ENCODE measurements around the gene SLC27A3. TPM values are rescaled to one million over a fixed set of nuclear protein-coding genes. Genes with fewer than 3 reads are reported as not detected.

The SLC27A3 gene
- total and polyA plus RNA-seq, 4 donors, result 26.3 to 166 (median 53.4) TPM

DNA sequence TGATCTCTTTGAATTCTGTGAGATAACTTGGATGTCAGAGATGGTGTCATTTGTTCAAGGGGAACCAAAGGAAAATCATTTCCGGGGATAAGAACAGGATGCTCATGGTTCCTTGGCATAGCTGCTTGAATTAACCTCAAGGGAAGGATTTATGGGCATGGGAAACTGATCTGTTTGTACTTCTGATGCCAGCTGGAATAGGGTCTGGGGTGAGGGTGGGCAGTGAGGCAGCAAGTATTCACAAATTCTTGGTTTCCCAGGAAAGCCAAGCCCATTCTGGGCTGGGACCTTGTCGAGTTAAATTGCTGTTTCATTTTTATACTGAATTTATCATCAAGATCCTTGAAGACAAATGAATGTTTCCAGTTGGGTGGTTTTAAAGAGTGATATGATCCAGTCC, 33.2 kb upstream of the SLC27A3 start:
- intact Hi-C loops (cut with DNase I), result no loop called here
- Histone ChIP-seq H3K4me3 (ENCODE audit: low read length in 2 of 2) (no peak overlapping the region), H3K27me3 (ENCODE audit: control insufficient read depth in 1 of 2, insufficient read depth in 2 of 2, low read length in 1 of 2) (no peaks in the 10 kb centered on the region), H3K27ac (ENCODE audit: low read depth in 1 of 2, low read length in 2 of 2) (peak overlapping the region; percentile 49 to 50), H3K36me3 (ENCODE audit: control insufficient read depth in 1 of 2, insufficient read depth in 2 of 2, low read length in 1 of 2) (peaks cover 2 to 5% of the 10 kb centered on the region in 2 donors), H3K4me1 (ENCODE audit: control insufficient read depth in 1 of 2, insufficient read depth in 2 of 2, low read length in 2 of 2) (peaks cover 0 to 11% of the 10 kb centered on the region in 2 donors), H3K9me3 (ENCODE audit: control insufficient read depth, low read length) (no peaks in the 10 kb centered on the region)
- WGBS, 2 donors, result 1% methylated on average over 2 of the region's 2 CpGs
- DNase-seq (no peak), ATAC-seq (ENCODE audit: low FRiP score) (no peak)

DNA sequence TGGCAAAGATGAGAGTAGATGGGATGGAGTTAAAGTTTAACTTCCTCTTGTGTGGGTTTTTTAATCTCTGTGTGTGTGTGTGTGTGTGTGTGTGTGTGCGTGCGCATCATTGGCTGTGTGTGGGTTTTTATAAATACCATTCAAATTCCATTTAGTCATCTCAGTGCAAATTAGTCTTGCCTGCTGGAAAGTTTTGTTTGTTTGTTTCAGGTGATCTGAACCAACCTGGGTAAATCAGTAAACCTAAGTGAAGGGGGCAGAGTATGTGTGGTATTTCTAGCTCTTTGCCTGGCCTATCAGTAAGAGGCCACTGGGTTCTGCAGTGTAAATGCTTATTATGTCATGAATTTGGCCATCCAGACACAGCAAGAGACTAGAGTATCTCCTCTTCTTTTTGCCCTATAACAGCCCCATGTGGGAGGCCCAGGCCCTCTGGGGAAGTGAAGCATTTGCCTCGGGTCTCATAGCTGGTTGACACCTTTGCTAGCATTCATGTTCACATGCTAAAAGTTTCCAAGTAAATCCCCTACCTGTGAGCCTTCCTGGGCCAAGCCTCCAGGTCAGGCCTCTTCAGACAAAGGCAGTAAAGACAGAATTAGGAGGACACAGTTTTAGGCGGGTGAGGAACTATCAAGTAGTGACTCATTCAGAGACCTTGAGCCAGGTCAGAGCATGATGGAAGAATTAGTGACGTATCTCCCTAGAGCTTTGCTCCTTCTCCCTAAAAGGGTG, 32.6 kb upstream of the SLC27A3 start:
- Histone ChIP-seq H3K27me3 (ENCODE audit: control insufficient read depth in 1 of 2, insufficient read depth in 2 of 2, low read length in 1 of 2) (no peaks in the 10 kb centered on the region), H3K36me3 (ENCODE audit: control insufficient read depth in 1 of 2, insufficient read depth in 2 of 2, low read length in 1 of 2) (peaks cover 2 to 5% of the 10 kb centered on the region in 2 donors), H3K9me3 (ENCODE audit: control insufficient read depth, low read length) (no peaks in the 10 kb centered on the region), H3K27ac (ENCODE audit: low read depth in 1 of 2, low read length in 2 of 2) (peak overlapping the region; percentile 92 to 99), H3K4me1 (ENCODE audit: control insufficient read depth in 1 of 2, insufficient read depth in 2 of 2, low read length in 2 of 2) (peaks cover 0 to 16% of the 10 kb centered on the region in 2 donors), H3K4me3 (ENCODE audit: low read length in 2 of 2) (no peak overlapping the region)
- 8 to 16% methylated on average over 5 of the region's 5 CpGs for WGBS, 2 donors
- ATAC-seq (ENCODE audit: low FRiP score) (peak; percentile 81), DNase-seq (no peak)
- intact Hi-C loops (cut with DNase I), result no loop called here

DNA sequence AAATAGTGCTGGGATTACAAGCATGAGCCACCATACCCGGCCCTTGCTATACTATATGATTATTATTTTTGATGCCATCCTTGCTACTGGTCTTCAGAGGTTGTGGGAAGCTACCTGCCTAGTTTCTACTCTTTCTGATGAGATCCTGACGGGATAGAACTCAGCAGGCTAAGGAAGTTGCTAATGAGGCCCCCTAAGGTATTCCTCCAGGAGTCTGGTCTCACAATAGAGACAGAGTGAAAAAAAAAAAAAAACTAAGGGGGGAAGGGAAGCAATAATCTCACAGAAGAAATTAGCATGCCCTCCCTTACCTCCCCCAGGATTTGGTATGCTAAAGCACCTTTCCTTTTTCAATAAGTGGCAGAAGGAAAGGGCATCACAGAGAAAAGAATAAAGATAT, 29.8 kb upstream of the SLC27A3 start:
- Histone ChIP-seq H3K9me3 (ENCODE audit: control insufficient read depth, low read length) (no peaks in the 10 kb centered on the region), H3K27me3 (ENCODE audit: control insufficient read depth in 1 of 2, insufficient read depth in 2 of 2, low read length in 1 of 2) (no peaks in the 10 kb centered on the region), H3K27ac (ENCODE audit: low read depth in 1 of 2, low read length in 2 of 2) (no peak overlapping the region), H3K4me1 (ENCODE audit: control insufficient read depth in 1 of 2, insufficient read depth in 2 of 2, low read length in 2 of 2) (peaks cover 2 to 24% of the 10 kb centered on the region in 2 donors), H3K36me3 (ENCODE audit: control insufficient read depth in 1 of 2, insufficient read depth in 2 of 2, low read length in 1 of 2) (peaks cover 2 to 5% of the 10 kb centered on the region in 2 donors), H3K4me3 (ENCODE audit: low read length in 2 of 2) (no peak overlapping the region)
- intact Hi-C loops (cut with DNase I), result loop anchor here (5.0 kb wide), 2 partner anchors 37 to 48 kb away; no protein-coding TSS in a partner anchor
- WGBS, 2 donors, result 86 to 92% methylated on average over 2 of the region's 2 CpGs
- ATAC-seq (ENCODE audit: low FRiP score) (no peak), DNase-seq (no peak)

DNA sequence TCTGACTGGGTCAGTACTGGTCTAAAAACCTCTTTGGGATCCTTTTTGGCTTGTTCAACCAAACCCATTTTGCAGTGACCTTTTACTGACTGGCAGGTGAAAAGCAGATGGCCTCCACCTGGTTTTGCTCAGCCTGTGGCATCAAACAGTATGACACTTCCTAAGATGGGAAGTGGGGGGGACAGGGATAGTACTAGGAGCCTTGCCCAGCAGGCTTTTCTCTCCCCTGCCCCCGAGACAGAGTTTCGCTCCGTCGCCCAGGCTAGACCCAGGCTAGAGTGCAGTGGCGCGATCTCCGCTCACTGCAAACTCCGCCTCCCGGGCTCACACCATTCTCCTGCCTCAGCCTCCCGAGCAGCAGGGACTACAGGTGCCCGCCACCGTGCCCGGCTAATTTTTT, 29.0 kb upstream of the SLC27A3 start:
- H3K36me3 ChIP-seq (ENCODE audit: control insufficient read depth in 1 of 2, insufficient read depth in 2 of 2, low read length in 1 of 2), result peaks cover 0 to 5% of the 10 kb centered on the region in 2 donors
- no peaks in the 10 kb centered on the region for H3K27me3 ChIP-seq (ENCODE audit: control insufficient read depth in 1 of 2, insufficient read depth in 2 of 2, low read length in 1 of 2)
- H3K27ac ChIP-seq (ENCODE audit: low read depth in 1 of 2, low read length in 2 of 2), result no peak overlapping the region
- peaks cover 5 to 24% of the 10 kb centered on the region in 2 donors for H3K4me1 ChIP-seq (ENCODE audit: control insufficient read depth in 1 of 2, insufficient read depth in 2 of 2, low read length in 2 of 2)
- no peak for DNase-seq
- H3K9me3 ChIP-seq (ENCODE audit: control insufficient read depth, low read length), result no peaks in the 10 kb centered on the region
- no peak overlapping the region for H3K4me3 ChIP-seq (ENCODE audit: low read length in 2 of 2)
- 93% methylated on average over 13 of the region's 13 CpGs for WGBS, 2 donors
- no peak for ATAC-seq (ENCODE audit: low FRiP score)
- intact Hi-C loops (cut with DNase I), result loop anchor here (5.0 kb wide), 2 partner anchors 36 to 49 kb away; no protein-coding TSS in a partner anchor

DNA sequence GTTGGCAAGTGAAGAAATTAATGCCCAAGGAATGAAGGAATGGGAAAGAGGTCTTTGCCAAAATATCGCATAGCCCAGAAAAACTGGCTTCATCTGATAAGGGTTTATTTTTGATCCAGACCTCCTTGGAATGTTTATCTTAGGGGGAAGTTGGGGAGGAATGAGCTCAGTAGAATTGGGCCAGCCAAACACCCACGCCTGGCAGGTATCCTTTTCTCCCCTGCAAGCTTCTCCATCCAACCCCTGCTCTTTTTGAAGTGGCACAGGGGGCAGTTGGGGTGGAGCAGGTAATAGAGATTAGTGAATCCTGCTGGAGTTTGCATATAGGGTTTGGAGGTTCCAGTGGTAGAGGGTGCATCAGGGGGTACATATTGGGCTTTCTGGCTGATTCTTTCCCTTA, 26.3 kb upstream of the SLC27A3 start:
- DNase-seq (peak; percentile 58 to 81), ATAC-seq (ENCODE audit: low FRiP score) (no peak)
- Histone ChIP-seq H3K9me3 (ENCODE audit: control insufficient read depth, low read length) (no peaks in the 10 kb centered on the region), H3K27ac (ENCODE audit: low read depth in 1 of 2, low read length in 2 of 2) (peak overlapping the region; percentile 66 to 93), H3K36me3 (ENCODE audit: control insufficient read depth in 1 of 2, insufficient read depth in 2 of 2, low read length in 1 of 2) (peaks cover 0 to 5% of the 10 kb centered on the region in 2 donors), H3K4me3 (ENCODE audit: low read length in 2 of 2) (no peak overlapping the region), H3K27me3 (ENCODE audit: control insufficient read depth in 1 of 2, insufficient read depth in 2 of 2, low read length in 1 of 2) (no peaks in the 10 kb centered on the region), H3K4me1 (ENCODE audit: control insufficient read depth in 1 of 2, insufficient read depth in 2 of 2, low read length in 2 of 2) (peaks cover 6 to 16% of the 10 kb centered on the region in 2 donors)
- intact Hi-C loops (cut with DNase I), result loop anchor here (1.0 to 5.0 kb wide), 4 partner anchors 20 to 71 kb away; partner anchors contain the start of genes INTS3 (in 1 of the 2) and NPR1 (in 1 of the 2)
- WGBS, 2 donors, result 0 to 6% methylated on average over 2 of the region's 2 CpGs

DNA sequence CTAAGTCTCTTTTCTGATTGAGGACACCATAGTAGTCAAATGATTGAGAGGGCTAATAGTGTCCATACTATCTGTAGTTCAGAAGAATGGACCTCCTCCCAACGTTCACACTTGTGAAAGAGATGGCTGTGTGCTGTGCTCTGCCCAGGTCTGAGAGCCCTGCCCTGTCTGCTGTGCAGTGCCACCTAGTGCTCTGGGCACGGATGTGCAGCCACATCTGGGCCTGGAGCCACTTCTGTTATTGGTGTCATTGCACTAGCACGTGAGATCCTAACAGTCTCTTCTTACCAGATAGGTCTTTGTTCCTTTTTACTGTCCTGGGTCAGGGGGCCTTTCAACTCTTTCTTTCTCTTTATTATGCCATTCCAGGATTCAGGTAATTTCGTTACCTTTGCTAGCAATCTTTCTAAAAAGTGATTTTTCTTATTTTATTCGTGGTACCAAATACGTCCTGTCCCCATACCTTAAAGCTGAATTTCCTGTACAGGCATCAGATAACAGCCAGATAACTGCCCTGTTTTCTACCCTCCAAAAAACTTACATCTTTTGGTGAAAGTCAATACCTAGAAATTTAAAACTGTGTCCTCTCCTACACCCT, 25.7 kb upstream of the SLC27A3 start:
- DNase-seq (peak; percentile 91 to 92), ATAC-seq (ENCODE audit: low FRiP score) (peak; percentile 95)
- H3K27me3 ChIP-seq (ENCODE audit: control insufficient read depth in 1 of 2, insufficient read depth in 2 of 2, low read length in 1 of 2), result no peaks in the 10 kb centered on the region
- peaks cover 6 to 16% of the 10 kb centered on the region in 2 donors for H3K4me1 ChIP-seq (ENCODE audit: control insufficient read depth in 1 of 2, insufficient read depth in 2 of 2, low read length in 2 of 2)
- H3K27ac ChIP-seq (ENCODE audit: low read depth in 1 of 2, low read length in 2 of 2), result peak overlapping the region; percentile 86 to 95
- peaks cover 2 to 4% of the 10 kb centered on the region in 2 donors for H3K36me3 ChIP-seq (ENCODE audit: control insufficient read depth in 1 of 2, insufficient read depth in 2 of 2, low read length in 1 of 2)
- no peak overlapping the region for H3K4me3 ChIP-seq (ENCODE audit: low read length in 2 of 2)
- intact Hi-C loops (cut with DNase I), result loop anchor here (1.0 to 5.0 kb wide), 5 partner anchors 21 to 72 kb away; partner anchors contain the start of genes NPR1 (in 2 of the 2) and INTS3 (in 1 of the 2)
- H3K9me3 ChIP-seq (ENCODE audit: control insufficient read depth, low read length), result no peaks in the 10 kb centered on the region
- 20 to 24% methylated on average over 6 of the region's 6 CpGs for WGBS, 2 donors

DNA sequence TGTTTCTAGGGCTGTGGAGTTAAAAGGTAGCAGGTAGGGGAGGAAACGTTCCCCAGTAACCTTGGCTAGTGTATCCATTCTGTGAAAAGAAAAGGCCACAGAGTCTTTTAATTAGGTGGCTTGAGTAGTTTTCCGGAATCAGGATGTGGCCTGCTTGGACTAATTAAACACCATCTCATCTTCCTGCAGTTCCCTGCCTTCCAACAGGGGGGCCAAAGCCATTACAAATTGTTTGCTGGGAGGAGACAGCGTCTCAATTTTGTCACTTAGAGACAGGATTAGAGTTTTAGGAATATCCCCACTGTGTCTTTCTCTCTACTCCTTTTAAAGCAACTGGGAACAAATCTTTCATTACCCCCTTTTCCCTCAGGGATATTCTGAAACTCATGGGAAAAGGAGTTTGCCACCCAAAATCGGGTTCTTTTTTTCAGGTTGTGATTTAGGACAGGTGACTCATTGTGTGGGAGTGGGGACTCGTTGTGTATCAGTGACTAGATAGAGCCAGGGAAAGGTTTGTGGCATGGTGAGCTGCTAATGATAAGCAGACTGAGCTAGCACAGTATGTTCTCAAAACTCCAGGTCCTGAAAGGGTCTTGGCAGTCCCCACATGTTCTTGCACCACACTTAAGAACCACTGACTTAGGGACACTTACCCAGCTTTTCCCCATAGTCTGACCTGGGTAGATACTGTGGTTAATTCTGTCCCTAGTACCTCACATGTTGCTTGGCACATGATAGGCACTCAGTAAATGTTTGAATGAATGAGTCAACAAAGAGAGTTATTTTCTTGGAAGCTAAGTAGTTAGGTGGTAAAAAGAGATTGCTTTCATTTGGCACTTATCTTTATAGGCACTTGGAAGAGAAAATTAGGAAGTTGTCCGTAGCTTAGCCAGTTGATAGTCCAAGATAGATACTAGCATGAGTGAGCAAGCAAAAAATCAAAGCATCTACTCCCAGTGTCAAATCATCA, 24.9 kb upstream of the SLC27A3 start:
- intact Hi-C loops (cut with DNase I), result loop anchor here in 1 of 2 donors (5.0 kb wide), 1 partner anchor 73 kb away; the partner anchor contains the start of gene NPR1

DNA sequence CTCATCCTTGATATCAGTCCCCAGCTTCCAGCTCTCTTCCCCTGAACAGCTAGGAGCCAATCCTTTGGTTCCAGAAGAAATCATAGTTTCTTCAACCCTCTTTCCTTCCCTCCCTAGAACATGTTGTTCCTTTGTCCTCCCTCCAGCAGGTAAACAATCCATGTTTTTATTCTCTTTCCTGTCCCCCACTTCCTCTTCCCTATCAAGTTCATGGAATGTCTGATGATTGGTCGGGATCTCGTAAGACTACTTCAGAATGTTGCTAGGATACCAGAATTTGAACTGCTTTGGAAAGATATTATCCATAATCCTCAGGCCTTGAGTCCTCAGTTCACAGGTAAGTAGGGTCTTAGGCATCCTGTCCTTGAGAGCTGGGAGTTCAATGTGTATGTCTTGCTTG, 23.1 kb upstream of the SLC27A3 start:
- no peaks in the 10 kb centered on the region for H3K9me3 ChIP-seq (ENCODE audit: control insufficient read depth, low read length)
- intact Hi-C loops (cut with DNase I), result loop anchor here (2.0 to 5.0 kb wide), 2 partner anchors 21 to 75 kb away; partner anchors contain the start of gene NPR1 (in 1 of the 2)
- DNase-seq, result no peak
- H3K27me3 ChIP-seq (ENCODE audit: control insufficient read depth in 1 of 2, insufficient read depth in 2 of 2, low read length in 1 of 2), result no peaks in the 10 kb centered on the region
- H3K4me1 ChIP-seq (ENCODE audit: control insufficient read depth in 1 of 2, insufficient read depth in 2 of 2, low read length in 2 of 2), result peaks cover 6 to 14% of the 10 kb centered on the region in 2 donors
- ATAC-seq (ENCODE audit: low FRiP score), result no peak
- H3K4me3 ChIP-seq (ENCODE audit: low read length in 2 of 2), result no peak overlapping the region
- peak overlapping the region; percentile 67 to 99 for H3K27ac ChIP-seq (ENCODE audit: low read depth in 1 of 2, low read length in 2 of 2)
- peaks cover 0 to 3% of the 10 kb centered on the region in 2 donors for H3K36me3 ChIP-seq (ENCODE audit: control insufficient read depth in 1 of 2, insufficient read depth in 2 of 2, low read length in 1 of 2)
- WGBS, 2 donors, result 7 to 10% methylated on average over 2 of the region's 2 CpGs

More for the DNA sequence above, 24.9 kb upstream of the SLC27A3 start:
- no peaks in the 10 kb centered on the region for H3K27me3 ChIP-seq (ENCODE audit: control insufficient read depth in 1 of 2, insufficient read depth in 2 of 2, low read length in 1 of 2)
- peaks cover 6 to 16% of the 10 kb centered on the region in 2 donors for H3K4me1 ChIP-seq (ENCODE audit: control insufficient read depth in 1 of 2, insufficient read depth in 2 of 2, low read length in 2 of 2)
- H3K36me3 ChIP-seq (ENCODE audit: control insufficient read depth in 1 of 2, insufficient read depth in 2 of 2, low read length in 1 of 2), result peaks cover 2 to 3% of the 10 kb centered on the region in 2 donors
- DNase-seq (no peak), ATAC-seq (ENCODE audit: low FRiP score) (peak; percentile 79)
- H3K4me3 ChIP-seq (ENCODE audit: low read length in 2 of 2), result no peak overlapping the region
- no peaks in the 10 kb centered on the region for H3K9me3 ChIP-seq (ENCODE audit: control insufficient read depth, low read length)
- peak overlapping the region; percentile 86 to 95 for H3K27ac ChIP-seq (ENCODE audit: low read depth in 1 of 2, low read length in 2 of 2)
- 12 to 17% methylated on average over 6 of the region's 6 CpGs for WGBS, 2 donors

Measured in aorta (tissue), 5 donors.